Heart left ventricle (tissue), 16 donors: Measurements from ENCODE around the gene SMAD7. TPM values are rescaled to one million over a fixed set of nuclear protein-coding genes. Genes with fewer than 3 reads are reported as not detected.
A peak's percentile ranks its signal among the peaks of the same experiment; 100 is the strongest.

Experiments
- ATAC-seq, 4 donors: fragments of 200-7000 bp; cut with Tn5 transposase; one replicate each; pipeline ENCODE4 v1.9.1; 2020 to 2022; ENCODE audit warnings: moderate library complexity in 4 of 4, mild to moderate bottlenecking in 3 of 4, moderate number of reproducible peaks in 1 of 4
- DNase-seq, 5 donors: peaks; one replicate each; pipeline ENCODE4 v3.0.0-alpha.2; 2020
- H3K27ac ChIP-seq, 12 donors: fragments of 200-600 bp; sonication (generic) in 4 of 12; one replicate each; pipeline versions ENCODE4 v1.5.0 to v1.8.0; 2016 to 2022; ENCODE audit warnings: mild to moderate bottlenecking in 2 of 12
- H3K27me3 ChIP-seq, 9 donors: fragments of 200-600 bp; sonication (generic) in 2 of 9; one replicate each; pipeline versions ENCODE4 v1.5.1 to v1.8.0; 2016 to 2022; ENCODE audit warnings: mild to moderate bottlenecking in 3 of 9
- H3K36me3 ChIP-seq, 9 donors: fragments of 200-600 bp; sonication (generic) in 2 of 9; one replicate each; pipeline versions ENCODE4 v1.5.0 to v1.8.0; 2018 to 2022; ENCODE audit warnings: mild to moderate bottlenecking in 2 of 9
- H3K4me1 ChIP-seq, 12 donors: fragments of 200-600 bp; sonication (generic) in 4 of 12; one replicate each; pipeline versions ENCODE4 v1.5.0 to v1.8.0; 2016 to 2022; ENCODE audit warnings: mild to moderate bottlenecking in 3 of 12
- H3K4me3 ChIP-seq, 12 donors: fragments of 200-600 bp; sonication (generic) in 4 of 12; one replicate each; pipeline versions ENCODE4 v1.5.0 to v1.8.0; 2017 to 2022; ENCODE audit warnings: mild to moderate bottlenecking in 9 of 12, moderate library complexity in 4 of 12
- H3K9me3 ChIP-seq, 12 donors: fragments of 200-600 bp; sonication (generic) in 4 of 12; one replicate each; pipeline versions ENCODE4 v1.5.0 to v1.8.0; 2016 to 2022; ENCODE audit warnings: mild to moderate bottlenecking in 1 of 12
- POLR2A ChIP-seq, 2 donors: fragments of 450-650 bp; IDR thresholded peaks; one replicate each; pipeline ENCODE4 v1.6.1; 2017; ENCODE audit warnings: antibody characterized with exemption in 2 of 2, mild to moderate bottlenecking in 2 of 2, moderate library complexity in 2 of 2
- WGBS, 4 donors: extraction: QIAGEN DNeasy Blood & Tissue Kit in 2 of 4; methylation state at CpG; one replicate each; pipeline versions ENCODE4 v1.1.5 to v1.1.7; 2013 to 2018; 5-methylcytosine and 5-hydroxymethylcytosine counted together
- intact Hi-C, 10 donors: fragments of 100-400 bp; cut with DNase I; formaldehyde crosslinking; loops; one replicate each; pipeline versions ENCODE4 v1.11.1 to v1.14.2; 2022
- polyA plus RNA-seq, 2 donors: library from polyadenylated mRNA; stranded (reverse); fragments of 200-250 nt; gene quantifications; one replicate each; pipeline ENCODE4 v1.2.3, GENCODE V29; 2013
- total RNA-seq, 9 donors: library from RNA; depleted of rRNA in 2 of 9; stranded (reverse); fragments of >200 nt in 2 of 9; fragmentation: NEBNext Ultra II Directional in 3 of 9; extraction: Animal tissue kit (Norgen Biotek cat#: 25700) in 3 of 9; gene quantifications; one replicate each; pipeline versions ENCODE4 v1.1.0 to v1.2.4, GENCODE V29; 2016 to 2023
- TF ChIP-seq, protein P1 (sequence below), 12 donors: fragments of 200-600 bp; sonication (generic) in 4 of 12; IDR thresholded peaks; one replicate each; pipeline versions ENCODE4 v1.5.0 to v1.8.0; 2018 to 2022; ENCODE audit warnings: antibody characterized with exemption in 12 of 12, mild to moderate bottlenecking in 5 of 12
- donor health status: ischemic (EF 13 %, LVEDD 7.1; RV severe dilation, severe dysfunction).
- donor health status: healthy with polysubstance abuse.
- donor health status: DM: no; HTN: yes; CAD: no.
- donor health status: DM: no; HTN: no; CAD: no.
- donor health status: ischemic (EF 25% LVEDD 6.9; RV normal size, moderate dysfunction).
- donor health status: ischemic (EF 25% LVEDD 5.7; RV mildly dilated, moderate dysfunction).
- donor health status: healthy.
- donor health status: DM: yes; HTN: yes; CAD: no.
- donor health status: ischemic (EF 35%, LVEDD 5.7; RV mildly dilated, moderate dysfunction).
- donor health status: nonischemic (EF 11% LVEDD 7.7; RV severe dilation, severe dysfunction).
- donor health status: DM: yes; HTN: yes; CAD: no.
- donor health status: PGD.
- donor health status: ischemic (EF 29% LVEDD 5.4; RV normal size, mild dysfunction).
- donor health status: nonischemic (EF 23%, LVEDD 6.1; RV moderate dilation, normal function).

Gene SMAD7
- total and polyA plus RNA-seq, 11 donors: 9.1 to 32.0 (median 19.9) TPM

DNA sequence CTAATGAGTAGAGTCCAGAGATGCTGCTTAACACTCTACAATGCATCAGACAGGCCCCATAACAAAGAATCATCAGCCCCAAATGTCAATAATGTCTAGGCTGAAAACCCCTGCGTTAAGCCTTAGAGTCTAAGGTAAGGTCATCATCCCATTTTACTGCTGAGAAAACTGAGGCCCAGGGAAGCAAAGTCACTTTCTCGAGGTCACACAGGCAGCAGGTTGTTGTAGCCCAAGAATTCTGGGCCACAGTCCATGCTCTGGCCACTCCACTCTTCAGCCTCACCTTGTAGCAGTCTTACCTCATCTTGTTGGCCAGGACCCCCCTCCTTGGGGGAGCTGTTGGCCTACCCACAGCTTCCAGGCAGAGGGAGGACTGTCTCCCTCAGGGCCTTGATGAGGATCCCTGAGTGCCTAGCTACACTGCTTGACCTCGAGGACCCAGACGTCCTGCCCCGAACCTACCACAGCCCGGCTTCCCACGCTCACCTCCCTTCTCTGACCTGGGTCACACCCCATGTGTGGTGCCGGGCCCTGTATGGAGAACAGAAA is 54.4 kb downstream of the SMAD7 start:
- intact Hi-C loops: no loop called here
- Histone ChIP-seq H3K4me1 (peaks cover 0 to 27% (median 4%) of the 10 kb centered on the region in 12 donors), H3K27ac (peak overlapping the region in 2 of 12 donors; percentile 48 to 84), H3K9me3 (peaks cover 0 to 5% (median 0%) of the 10 kb centered on the region in 12 donors), H3K4me3 (no peak overlapping the region), H3K36me3 (no peaks in the 10 kb centered on the region), H3K27me3 (no peaks in the 10 kb centered on the region)
- DNase-seq: no peak
- no peak for ATAC-seq
- WGBS, 4 donors: 84 to 95% (median 94%) methylated on average over 8 of the region's 8 CpGs
- TF ChIP-seq, protein P1, sequence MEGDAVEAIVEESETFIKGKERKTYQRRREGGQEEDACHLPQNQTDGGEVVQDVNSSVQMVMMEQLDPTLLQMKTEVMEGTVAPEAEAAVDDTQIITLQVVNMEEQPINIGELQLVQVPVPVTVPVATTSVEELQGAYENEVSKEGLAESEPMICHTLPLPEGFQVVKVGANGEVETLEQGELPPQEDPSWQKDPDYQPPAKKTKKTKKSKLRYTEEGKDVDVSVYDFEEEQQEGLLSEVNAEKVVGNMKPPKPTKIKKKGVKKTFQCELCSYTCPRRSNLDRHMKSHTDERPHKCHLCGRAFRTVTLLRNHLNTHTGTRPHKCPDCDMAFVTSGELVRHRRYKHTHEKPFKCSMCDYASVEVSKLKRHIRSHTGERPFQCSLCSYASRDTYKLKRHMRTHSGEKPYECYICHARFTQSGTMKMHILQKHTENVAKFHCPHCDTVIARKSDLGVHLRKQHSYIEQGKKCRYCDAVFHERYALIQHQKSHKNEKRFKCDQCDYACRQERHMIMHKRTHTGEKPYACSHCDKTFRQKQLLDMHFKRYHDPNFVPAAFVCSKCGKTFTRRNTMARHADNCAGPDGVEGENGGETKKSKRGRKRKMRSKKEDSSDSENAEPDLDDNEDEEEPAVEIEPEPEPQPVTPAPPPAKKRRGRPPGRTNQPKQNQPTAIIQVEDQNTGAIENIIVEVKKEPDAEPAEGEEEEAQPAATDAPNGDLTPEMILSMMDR (IDR thresholded peaks at IDR 0.05): no peak
- TF ChIP-seq POLR2A (IDR thresholded peaks at IDR 0.05): no peak

DNA sequence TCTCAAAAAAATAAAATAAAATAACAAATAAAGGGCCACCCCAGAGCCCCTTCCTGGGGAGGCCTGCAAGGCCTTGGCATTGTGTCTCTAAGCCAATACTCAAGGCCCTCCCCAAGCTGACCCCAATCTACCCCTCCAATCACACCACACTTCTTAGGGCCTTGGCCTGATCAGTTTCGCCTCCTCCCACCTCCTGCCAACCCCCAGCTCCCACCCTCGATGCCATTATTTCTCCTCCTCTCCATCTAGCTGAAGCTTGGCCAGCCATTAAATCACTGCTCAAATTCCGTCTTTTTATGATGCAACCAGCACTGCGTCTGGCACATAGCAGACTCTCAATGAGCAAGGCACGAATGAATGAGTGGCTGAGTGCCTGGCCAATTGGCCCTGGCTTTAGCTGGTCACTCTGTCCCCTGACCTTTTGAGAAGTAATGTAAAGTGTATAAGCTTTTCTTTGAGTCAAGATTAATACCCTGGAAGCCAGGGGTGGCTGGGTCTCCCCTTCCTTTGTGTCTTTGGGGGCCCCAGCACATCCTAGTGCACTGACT is 55.9 kb downstream of the SMAD7 start:
- intact Hi-C loops: loop anchor here in 1 of 10 donors (5.0 kb wide), 1 partner anchor 43 kb away; no protein-coding TSS in a partner anchor
- no peak for DNase-seq
- H3K9me3 ChIP-seq: peaks cover 0 to 4% (median 0%) of the 10 kb centered on the region in 12 donors
- TF ChIP-seq POLR2A (IDR thresholded peaks at IDR 0.05): no peak
- TF ChIP-seq, protein P1 (IDR thresholded peaks at IDR 0.05): no peak
- peaks cover 0 to 26% (median 5%) of the 10 kb centered on the region in 12 donors for H3K4me1 ChIP-seq
- H3K27ac ChIP-seq: no peak overlapping the region
- 87 to 92% (median 90%) methylated on average over 5 of the region's 5 CpGs for WGBS, 4 donors
- no peaks in the 10 kb centered on the region for H3K36me3 ChIP-seq
- H3K4me3 ChIP-seq: no peak overlapping the region
- ATAC-seq: no peak
- H3K27me3 ChIP-seq: no peaks in the 10 kb centered on the region

DNA sequence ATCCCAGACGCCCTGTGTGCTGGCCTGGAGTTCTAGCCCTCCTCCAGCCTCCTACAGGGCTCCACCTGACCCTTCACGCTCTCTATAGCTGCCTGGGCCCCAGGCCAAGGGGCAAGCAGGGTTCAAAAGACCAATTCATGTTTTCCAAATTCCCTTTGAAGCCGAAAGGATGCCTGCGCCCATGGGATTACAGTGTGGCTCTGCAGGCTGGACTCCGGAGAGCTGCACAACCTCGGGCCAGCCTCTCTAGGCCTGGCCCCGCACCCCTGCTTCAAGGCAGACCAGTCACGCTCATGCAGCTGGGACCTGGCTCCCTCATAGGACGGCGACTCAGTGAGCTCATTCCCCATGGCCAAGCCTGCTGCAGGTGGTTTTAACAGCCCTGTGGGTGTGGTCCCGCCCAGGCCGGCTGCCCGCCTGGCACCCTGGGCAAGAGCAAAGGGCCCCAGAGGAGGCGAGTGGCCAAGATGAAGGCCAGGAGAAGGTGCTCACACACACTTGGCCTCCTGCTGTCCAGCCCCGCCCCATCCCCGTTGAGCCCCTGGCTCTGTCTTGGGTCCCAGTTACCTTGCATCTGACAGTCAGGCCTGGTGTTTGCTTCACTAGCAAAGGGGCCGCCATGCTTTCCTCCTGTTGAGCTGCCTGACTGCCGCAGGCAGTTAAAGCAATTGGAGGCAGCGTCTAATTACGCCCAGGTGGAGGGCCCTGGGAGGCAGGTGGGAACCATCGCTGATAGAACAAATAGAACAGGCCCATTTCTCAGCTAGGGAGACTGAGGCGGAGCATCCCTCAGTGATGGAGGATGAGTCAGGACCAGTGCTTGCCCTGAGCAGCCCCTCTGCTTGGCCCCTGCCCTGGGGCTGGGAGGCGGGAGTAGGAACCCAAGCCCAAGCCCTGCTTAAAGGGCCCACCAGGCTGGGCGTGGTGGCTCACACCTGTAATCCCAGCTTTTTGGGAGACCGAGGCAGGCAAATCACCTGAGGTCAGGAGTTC is 56.9 kb downstream of the SMAD7 start:
- no peaks in the 10 kb centered on the region for H3K9me3 ChIP-seq
- peaks cover 0 to 35% (median 10%) of the 10 kb centered on the region in 12 donors for H3K4me1 ChIP-seq
- intact Hi-C loops: loop anchor here in 1 of 10 donors (5.0 kb wide), 1 partner anchor 42 kb away; no protein-coding TSS in a partner anchor
- peak in 1 of 5 donors; percentile 24 for DNase-seq
- no peak overlapping the region for H3K4me3 ChIP-seq
- WGBS, 4 donors: 87 to 94% (median 91%) methylated on average over 18 to 25 of the region's 25 CpGs
- no peaks in the 10 kb centered on the region for H3K27me3 ChIP-seq
- ATAC-seq: no peak
- TF ChIP-seq, protein P1 (IDR thresholded peaks at IDR 0.05): no peak
- TF ChIP-seq POLR2A (IDR thresholded peaks at IDR 0.05): no peak
- H3K27ac ChIP-seq: no peak overlapping the region
- no peaks in the 10 kb centered on the region for H3K36me3 ChIP-seq
